GM10266 (cell line): ENCODE data around the gene ITPR3.
A peak's percentile ranks its signal among the peaks of the same experiment; 100 is the strongest.

Source experiments
- DNase-seq: peaks from one replicate; pipeline ENCODE4 v3.0.0; 2012; ENCODE audit errors: extremely low spot score
- TF ChIP-seq, protein P1 (sequence below): IDR thresholded peaks from 2 replicates; pipeline ENCODE4 v1.5.1; 2012; ENCODE audit warnings: mild to moderate bottlenecking, low read depth; ENCODE audit not compliant: control insufficient read depth, insufficient read depth; ENCODE audit errors: missing control alignments

ITPR3 gene

GRCh38 chr6:33699739-33700138, 78.6 kb downstream of the ITPR3 start:
- no peak for DNase-seq
- TF ChIP-seq, protein P1, sequence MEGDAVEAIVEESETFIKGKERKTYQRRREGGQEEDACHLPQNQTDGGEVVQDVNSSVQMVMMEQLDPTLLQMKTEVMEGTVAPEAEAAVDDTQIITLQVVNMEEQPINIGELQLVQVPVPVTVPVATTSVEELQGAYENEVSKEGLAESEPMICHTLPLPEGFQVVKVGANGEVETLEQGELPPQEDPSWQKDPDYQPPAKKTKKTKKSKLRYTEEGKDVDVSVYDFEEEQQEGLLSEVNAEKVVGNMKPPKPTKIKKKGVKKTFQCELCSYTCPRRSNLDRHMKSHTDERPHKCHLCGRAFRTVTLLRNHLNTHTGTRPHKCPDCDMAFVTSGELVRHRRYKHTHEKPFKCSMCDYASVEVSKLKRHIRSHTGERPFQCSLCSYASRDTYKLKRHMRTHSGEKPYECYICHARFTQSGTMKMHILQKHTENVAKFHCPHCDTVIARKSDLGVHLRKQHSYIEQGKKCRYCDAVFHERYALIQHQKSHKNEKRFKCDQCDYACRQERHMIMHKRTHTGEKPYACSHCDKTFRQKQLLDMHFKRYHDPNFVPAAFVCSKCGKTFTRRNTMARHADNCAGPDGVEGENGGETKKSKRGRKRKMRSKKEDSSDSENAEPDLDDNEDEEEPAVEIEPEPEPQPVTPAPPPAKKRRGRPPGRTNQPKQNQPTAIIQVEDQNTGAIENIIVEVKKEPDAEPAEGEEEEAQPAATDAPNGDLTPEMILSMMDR = no peak

DNA sequence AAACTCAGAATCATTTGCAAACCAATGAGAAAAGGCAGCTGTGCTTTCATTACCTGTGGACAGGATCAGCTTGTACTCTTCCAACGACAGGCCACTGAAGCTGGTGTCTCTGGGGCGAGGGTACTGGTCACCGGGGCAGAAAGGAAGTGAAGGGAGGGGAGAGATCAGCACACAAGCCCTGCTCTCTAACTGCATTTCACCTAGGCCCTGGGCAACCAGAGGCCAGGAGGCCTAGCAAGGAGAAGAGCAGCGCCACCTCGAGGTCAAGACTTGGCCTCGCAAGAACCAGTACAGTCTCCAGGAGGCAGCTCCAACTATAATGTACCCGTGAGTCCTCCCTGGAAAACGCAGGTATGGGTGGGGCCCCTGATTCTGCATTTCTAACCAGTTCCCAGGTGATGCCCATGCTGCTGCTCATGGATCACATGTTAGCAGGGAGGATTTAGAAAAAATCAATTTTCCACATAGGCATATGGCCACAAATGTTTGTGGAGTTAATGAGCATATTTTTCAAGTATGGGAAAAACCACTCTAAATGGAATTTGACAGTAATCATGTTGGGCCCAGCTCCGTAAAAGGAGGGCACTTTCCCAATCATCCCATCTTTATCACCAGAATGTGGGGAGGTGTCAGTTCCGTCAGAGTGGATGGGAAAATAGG, 79.4 kb downstream of the ITPR3 start:
- TF ChIP-seq, protein P1 = peak; percentile 87
- DNase-seq = peak; percentile 72

DNA sequence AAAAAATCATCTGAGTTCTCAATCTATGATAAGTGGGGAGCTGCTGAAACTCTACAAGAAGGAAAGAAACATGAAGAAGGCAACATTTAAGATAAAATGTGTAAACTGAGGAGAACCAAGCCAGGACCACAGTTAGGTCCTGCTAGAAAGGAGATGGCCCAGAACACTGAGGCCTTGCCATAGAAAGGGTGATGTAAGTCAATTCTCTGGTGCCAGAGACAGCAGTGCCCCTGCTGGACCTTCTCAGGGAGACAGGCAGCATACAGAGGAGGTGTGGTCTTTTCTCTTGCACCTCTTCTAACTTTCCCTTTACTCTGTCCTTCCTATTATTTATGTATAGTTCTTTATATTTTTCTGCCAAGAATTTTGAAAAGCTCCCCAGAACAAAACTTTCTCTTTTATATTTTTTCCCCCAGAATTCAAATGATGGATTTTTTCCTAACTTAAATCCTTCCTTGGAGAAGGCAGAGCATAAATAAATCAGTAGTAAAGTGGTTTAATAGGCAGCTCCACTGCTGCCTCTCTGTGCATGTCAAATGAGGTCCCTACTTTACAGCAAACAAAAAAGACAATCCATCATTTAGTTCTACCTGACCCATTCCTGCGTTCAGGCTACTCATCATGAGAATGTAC, 81.3 kb downstream of the ITPR3 start:
- TF ChIP-seq, protein P1 = peak; percentile 33
- no peak for DNase-seq

GRCh38 chr6:33704215-33705066, 83.3 kb downstream of the ITPR3 start:
- no peak for DNase-seq
- TF ChIP-seq, protein P1 = no peak

- TF ChIP-seq, protein P1 = no peak
- no peak for DNase-seq
Observed at GRCh38 chr6:33705268-33705885, 84.3 kb downstream of the ITPR3 start.

DNA sequence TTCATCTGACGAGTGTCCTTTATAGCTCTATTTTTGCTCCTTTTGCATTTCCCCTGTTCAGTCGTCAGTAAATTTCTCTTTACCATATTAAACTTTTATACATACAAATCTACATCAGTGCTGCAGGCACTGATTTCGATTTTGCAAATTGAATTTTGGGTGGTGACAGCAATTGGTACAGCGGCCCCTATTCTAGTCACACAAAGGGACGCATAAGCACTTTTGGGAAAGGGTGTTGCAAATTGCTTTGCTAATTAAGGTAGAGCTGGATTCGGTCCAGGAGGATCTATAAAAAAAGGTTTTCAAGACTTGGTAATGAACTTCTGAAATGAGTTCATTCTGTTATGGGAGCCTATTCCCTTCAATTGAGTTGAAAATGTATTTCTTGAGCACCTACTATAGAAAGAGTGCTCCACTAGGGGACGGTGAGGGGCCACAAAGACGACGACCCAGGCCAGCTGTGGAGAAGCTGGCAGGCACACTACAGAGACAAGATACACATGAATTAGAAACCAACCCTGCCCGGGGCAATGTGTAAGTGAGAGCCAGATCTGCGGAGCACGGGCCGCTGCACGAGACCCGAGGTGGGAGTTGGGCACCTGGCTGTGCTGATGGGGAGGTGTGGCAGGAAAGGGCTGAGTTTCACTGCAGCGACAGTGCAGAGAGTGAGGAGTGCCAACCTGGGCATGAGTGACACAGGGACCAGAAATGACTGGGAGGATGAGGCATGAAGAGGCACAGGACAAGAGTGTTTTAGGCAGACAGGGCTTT, 85.0 kb downstream of the ITPR3 start:
- DNase-seq = no peak

More for the DNA sequence above, 85.0 kb downstream of the ITPR3 start:
- TF ChIP-seq, protein P1 = no peak
